Measurements from ENCODE around the gene MSLN. TPM values are rescaled to one million over a fixed set of nuclear protein-coding genes. Genes with fewer than 3 reads are reported as not detected.

The MSLN gene
- total and polyA plus RNA-seq, 9 of the 15 experiments (the other 6 are each of a cell fraction or from before 2014, with no cell fraction given) = not detected

- peak; percentile 73; the same call in 1 of the 2 replicates for TF ChIP-seq ZNF395 (CRISPR knock-in tag; IDR thresholded peaks at IDR 0.05)
- TF ChIP-seq ZNF764 (CRISPR knock-in tag; IDR thresholded peaks at IDR 0.05; ENCODE audit: low read depth) = no peak
- no peak for TF ChIP-seq TEAD1 (CRISPR knock-in tag; IDR thresholded peaks at IDR 0.05)
- peak; percentile 87 for TF ChIP-seq SETDB1 (IDR thresholded peaks at IDR 0.05; ENCODE audit: low read length)
- peak; percentile 66; the same call in 1 of the 2 replicates for TF ChIP-seq MAX (CRISPR knock-in tag; IDR thresholded peaks at IDR 0.05)
- TF ChIP-seq PCBP2 (IDR thresholded peaks at IDR 0.05; ENCODE audit: low read depth, low read length, poor library complexity, severe bottlenecking) = no peak
- no peak for TF ChIP-seq ZNF253 (CRISPR knock-in tag; conservative IDR thresholded peaks at IDR 0.05)
- TF ChIP-seq HSF4 (CRISPR knock-in tag; IDR thresholded peaks at IDR 0.05; ENCODE audit: borderline replicate concordance) = no peak
- no peak for TF ChIP-seq TSHZ1 (CRISPR knock-in tag; IDR thresholded peaks at IDR 0.05)
- no peak for TF ChIP-seq ZNF407 (IDR thresholded peaks at IDR 0.05; ENCODE audit: low read depth)
- TF ChIP-seq HNRNPLL (IDR thresholded peaks at IDR 0.05; ENCODE audit: low read depth, low read length, poor library complexity, severe bottlenecking) = no peak
- peak; percentile 45; the same call in 1 of the 2 replicates for TF ChIP-seq XRCC5 (IDR thresholded peaks at IDR 0.05; ENCODE audit: low read depth, low read length)
Observed at GRCh38 chr16:807347-808084, 47.0 kb downstream of the MSLN start (continued).
